GM12878 (cell line): ENCODE data around the gene DENND6B. TPM values are rescaled to one million over a fixed set of nuclear protein-coding genes. Genes with fewer than 3 reads are reported as not detected.

Experiments
- CHD2 ChIP-seq: IDR thresholded peaks from 2 replicates; pipeline ENCODE4 v1.6.1; 2011; ENCODE audit warnings: low read depth, low read length, improper control_type of control experiment, borderline replicate concordance
- CREB1 ChIP-seq: IDR thresholded peaks from 2 replicates; pipeline ENCODE4 v1.6.1; 2012; ENCODE audit warnings: low read depth, mild to moderate bottlenecking, inconsistent platforms
- IKZF2 ChIP-seq, 2 experiments: fragments of 450-650 bp; IDR thresholded peaks; 2 replicates each; pipeline ENCODE4 v1.6.1; 2017; ENCODE audit warnings: mild to moderate bottlenecking in 2 of 2, moderate library complexity in 2 of 2
- MXI1 ChIP-seq: fragments of 150-350 bp; IDR thresholded peaks from 2 replicates; pipeline ENCODE4 v1.6.1; 2011; ENCODE audit warnings: low read depth, mild to moderate bottlenecking, inconsistent platforms, low read length, improper control_type of control experiment
- POLR2AphosphoS5 ChIP-seq: IDR thresholded peaks from 2 replicates; pipeline ENCODE4 v1.6.1; 2011; ENCODE audit warnings: mild to moderate bottlenecking, low read length, inconsistent platforms
- POU2F2 ChIP-seq: IDR thresholded peaks from 3 replicates; pipeline ENCODE4 v1.6.1; 2011; ENCODE audit warnings: low read depth, mild to moderate bottlenecking, low read length, borderline replicate concordance
- RELA ChIP-seq: fragments of 450-650 bp; IDR thresholded peaks from 2 replicates; pipeline ENCODE4 v1.8.0; 2014; ENCODE audit warnings: borderline replicate concordance; ENCODE audit not compliant: partially characterized antibody
- SIN3A ChIP-seq: IDR thresholded peaks from 2 replicates; pipeline ENCODE4 v1.6.1; 2012; ENCODE audit warnings: low read depth, low read length, improper control_type of control experiment
- SMC3 ChIP-seq: IDR thresholded peaks from 2 replicates; pipeline ENCODE4 v1.6.1; 2011; ENCODE audit warnings: low read length, improper control_type of control experiment, borderline replicate concordance
- SP1 ChIP-seq: IDR thresholded peaks from one replicate; pipeline ENCODE4 v1.6.1; 2011; ENCODE audit warnings: low read depth, low read length
- TAF1 ChIP-seq: IDR thresholded peaks from 2 replicates; pipeline ENCODE4 v1.6.1; 2011; ENCODE audit warnings: mild to moderate bottlenecking, low read depth, low read length, borderline replicate concordance
- TCF12 ChIP-seq: IDR thresholded peaks from 2 replicates; pipeline ENCODE4 v1.6.1; 2011; ENCODE audit warnings: low read depth, mild to moderate bottlenecking, low read length
- ZBTB40 ChIP-seq: fragments of 450-650 bp; IDR thresholded peaks from 2 replicates; pipeline ENCODE4 v1.6.1; 2016; ENCODE audit warnings: mild to moderate bottlenecking, moderate library complexity, borderline replicate concordance
- ZNF622 ChIP-seq: fragments of 450-650 bp; IDR thresholded peaks from 2 replicates; pipeline ENCODE4 v1.6.1; 2017; ENCODE audit warnings: mild to moderate bottlenecking, inconsistent platforms
- ZSCAN29 ChIP-seq: fragments of 450-650 bp; IDR thresholded peaks from 2 replicates; pipeline ENCODE4 v1.6.1; 2017; ENCODE audit warnings: mild to moderate bottlenecking, moderate library complexity
- polyA plus RNA-seq, 11 experiments: library from polyadenylated mRNA; depleted of rRNA in 4 of 11; unstranded in 6 of 11; stranded (reverse) in 5 of 11; fragments of >200 nt; fragmentation: Nextera tagmentation in 4 of 11; fragmentation: Illumina TruSeq in 1 of 11; extraction: Ambion mirVana in 4 of 11; extraction: Trizol in 1 of 11; gene quantifications; 1 replicate in 1 of 11; 2 replicates in 10 of 11; pipeline versions ENCODE4 v1.2.1 to v1.2.3, GENCODE V29; 2011 to 2016; ENCODE audit warnings: inconsistent platforms in 2 of 11, missing spikeins in 2 of 11, low read depth in 1 of 11
- total RNA-seq, 4 experiments: library from RNA; depleted of rRNA in 3 of 4; stranded (reverse); fragments of >200 nt in 3 of 4; fragmentation: Illumina TruSeq in 1 of 4; extraction: Trizol in 1 of 4; gene quantifications; 2 replicates each; pipeline versions ENCODE4 v1.2.1 to v1.2.3, GENCODE V29; 2013 to 2021
- TF ChIP-seq, protein P1 (sequence below): fragments of 450-650 bp; IDR thresholded peaks from 2 replicates; pipeline ENCODE4 v1.6.1; 2017; ENCODE audit warnings: mild to moderate bottlenecking, moderate library complexity
- TF ChIP-seq, protein P2 (sequence below): fragments of 450-650 bp; IDR thresholded peaks from 2 replicates; pipeline ENCODE4 v1.6.1; 2017; ENCODE audit warnings: mild to moderate bottlenecking, low read depth, inconsistent platforms; ENCODE audit not compliant: poor library complexity, severe bottlenecking

Gene DENND6B
- total and polyA plus RNA-seq, 10 of the 15 experiments (the other 5 are each of a cell fraction or from before 2014, with no cell fraction given), result 0.72 to 11.3 (median 6.2) TPM

DNA sequence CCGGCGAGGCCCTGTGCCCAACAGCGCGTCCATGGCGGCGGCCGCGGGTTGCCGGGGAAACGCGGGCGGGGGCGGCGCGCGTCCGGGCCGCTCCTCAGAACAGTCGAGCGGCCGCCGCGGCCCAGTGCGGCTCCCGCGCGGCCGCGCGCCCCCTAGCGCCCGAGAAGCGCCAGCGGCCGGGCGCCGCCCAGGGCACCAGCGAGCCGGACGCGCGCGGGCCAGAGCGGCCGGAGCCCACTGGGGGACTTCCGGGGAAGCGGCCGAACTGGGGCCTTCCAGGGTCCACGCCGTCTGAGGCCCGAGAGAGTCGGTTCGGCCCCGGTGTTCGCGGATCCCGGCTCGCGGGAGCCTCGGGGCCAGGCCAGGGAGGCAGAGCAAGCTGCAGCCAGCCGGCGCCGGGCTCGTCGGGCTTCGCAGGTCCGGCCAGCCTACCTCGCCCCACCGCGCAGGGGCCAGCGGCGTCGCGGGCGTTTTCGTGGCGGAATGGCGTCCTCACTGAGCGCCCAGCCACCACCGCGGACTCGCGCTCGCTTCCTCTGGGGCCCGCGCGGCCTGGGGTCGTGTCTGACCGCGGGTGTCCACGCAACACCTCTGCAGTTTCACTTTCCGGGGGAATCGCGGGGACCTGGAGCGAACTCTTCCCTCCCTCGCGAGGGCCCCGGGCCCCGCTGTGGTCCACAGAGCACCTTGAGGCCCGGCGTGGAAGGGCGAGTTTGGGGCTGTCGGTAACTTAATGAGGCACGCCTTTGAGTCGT, at the start of gene DENND6B (continued):
- TF ChIP-seq ZBTB40 (0 out of 2 replicates have a peak, but pooled peaks have one; percentile 48), ZSCAN29 (0 out of 2 replicates have a peak, but pooled peaks have one; percentile 33), RELA (peak; percentile 51), POU2F2 (peak; percentile 45; the same call in 1 of the 3 replicates), CHD2 (peak; percentile 11; the same call in 1 of the 2 replicates), SP1 (no peak), CREB1 (peak; percentile 45; the same call in 1 of the 2 replicates), TCF12 (peak; percentile 45; the same call in 1 of the 2 replicates), ZNF622 (no peak), SIN3A (peak; percentile 29; the same call in 1 of the 2 replicates), MXI1 (no peak), SMC3 (peak; percentile 28; the same call in 1 of the 2 replicates), TAF1 (peak; percentile 62; the same call in 1 of the 2 replicates), IKZF2 (IDR thresholded peaks at IDR 0.05) (peak in 1 of 2 experiments; percentile 19; a peak in 1 of 4 replicates), POLR2AphosphoS5 (peak; percentile 72)
- TF ChIP-seq, protein P1, sequence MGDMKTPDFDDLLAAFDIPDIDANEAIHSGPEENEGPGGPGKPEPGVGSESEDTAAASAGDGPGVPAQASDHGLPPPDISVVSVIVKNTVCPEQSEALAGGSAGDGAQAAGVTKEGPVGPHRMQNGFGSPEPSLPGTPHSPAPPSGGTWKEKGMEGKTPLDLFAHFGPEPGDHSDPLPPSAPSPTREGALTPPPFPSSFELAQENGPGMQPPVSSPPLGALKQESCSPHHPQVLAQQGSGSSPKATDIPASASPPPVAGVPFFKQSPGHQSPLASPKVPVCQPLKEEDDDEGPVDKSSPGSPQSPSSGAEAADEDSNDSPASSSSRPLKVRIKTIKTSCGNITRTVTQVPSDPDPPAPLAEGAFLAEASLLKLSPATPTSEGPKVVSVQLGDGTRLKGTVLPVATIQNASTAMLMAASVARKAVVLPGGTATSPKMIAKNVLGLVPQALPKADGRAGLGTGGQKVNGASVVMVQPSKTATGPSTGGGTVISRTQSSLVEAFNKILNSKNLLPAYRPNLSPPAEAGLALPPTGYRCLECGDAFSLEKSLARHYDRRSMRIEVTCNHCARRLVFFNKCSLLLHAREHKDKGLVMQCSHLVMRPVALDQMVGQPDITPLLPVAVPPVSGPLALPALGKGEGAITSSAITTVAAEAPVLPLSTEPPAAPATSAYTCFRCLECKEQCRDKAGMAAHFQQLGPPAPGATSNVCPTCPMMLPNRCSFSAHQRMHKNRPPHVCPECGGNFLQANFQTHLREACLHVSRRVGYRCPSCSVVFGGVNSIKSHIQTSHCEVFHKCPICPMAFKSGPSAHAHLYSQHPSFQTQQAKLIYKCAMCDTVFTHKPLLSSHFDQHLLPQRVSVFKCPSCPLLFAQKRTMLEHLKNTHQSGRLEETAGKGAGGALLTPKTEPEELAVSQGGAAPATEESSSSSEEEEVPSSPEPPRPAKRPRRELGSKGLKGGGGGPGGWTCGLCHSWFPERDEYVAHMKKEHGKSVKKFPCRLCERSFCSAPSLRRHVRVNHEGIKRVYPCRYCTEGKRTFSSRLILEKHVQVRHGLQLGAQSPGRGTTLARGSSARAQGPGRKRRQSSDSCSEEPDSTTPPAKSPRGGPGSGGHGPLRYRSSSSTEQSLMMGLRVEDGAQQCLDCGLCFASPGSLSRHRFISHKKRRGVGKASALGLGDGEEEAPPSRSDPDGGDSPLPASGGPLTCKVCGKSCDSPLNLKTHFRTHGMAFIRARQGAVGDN, result peak; percentile 82; the same call in 1 of the 2 replicates
- TF ChIP-seq, protein P2, sequence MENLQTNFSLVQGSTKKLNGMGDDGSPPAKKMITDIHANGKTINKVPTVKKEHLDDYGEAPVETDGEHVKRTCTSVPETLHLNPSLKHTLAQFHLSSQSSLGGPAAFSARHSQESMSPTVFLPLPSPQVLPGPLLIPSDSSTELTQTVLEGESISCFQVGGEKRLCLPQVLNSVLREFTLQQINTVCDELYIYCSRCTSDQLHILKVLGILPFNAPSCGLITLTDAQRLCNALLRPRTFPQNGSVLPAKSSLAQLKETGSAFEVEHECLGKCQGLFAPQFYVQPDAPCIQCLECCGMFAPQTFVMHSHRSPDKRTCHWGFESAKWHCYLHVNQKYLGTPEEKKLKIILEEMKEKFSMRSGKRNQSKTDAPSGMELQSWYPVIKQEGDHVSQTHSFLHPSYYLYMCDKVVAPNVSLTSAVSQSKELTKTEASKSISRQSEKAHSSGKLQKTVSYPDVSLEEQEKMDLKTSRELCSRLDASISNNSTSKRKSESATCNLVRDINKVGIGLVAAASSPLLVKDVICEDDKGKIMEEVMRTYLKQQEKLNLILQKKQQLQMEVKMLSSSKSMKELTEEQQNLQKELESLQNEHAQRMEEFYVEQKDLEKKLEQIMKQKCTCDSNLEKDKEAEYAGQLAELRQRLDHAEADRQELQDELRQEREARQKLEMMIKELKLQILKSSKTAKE, result no peak
